HG02623 (cell line): ENCODE measurements around the gene MMAB.

Experiments used
- ATAC-seq: cut with Tn5 transposase; IDR thresholded peaks from one replicate; pipeline ENCODE4 v1.9.1; 2021; ENCODE audit warnings: moderate library complexity; ENCODE audit not compliant: unreplicated experiment

MMAB gene

DNA sequence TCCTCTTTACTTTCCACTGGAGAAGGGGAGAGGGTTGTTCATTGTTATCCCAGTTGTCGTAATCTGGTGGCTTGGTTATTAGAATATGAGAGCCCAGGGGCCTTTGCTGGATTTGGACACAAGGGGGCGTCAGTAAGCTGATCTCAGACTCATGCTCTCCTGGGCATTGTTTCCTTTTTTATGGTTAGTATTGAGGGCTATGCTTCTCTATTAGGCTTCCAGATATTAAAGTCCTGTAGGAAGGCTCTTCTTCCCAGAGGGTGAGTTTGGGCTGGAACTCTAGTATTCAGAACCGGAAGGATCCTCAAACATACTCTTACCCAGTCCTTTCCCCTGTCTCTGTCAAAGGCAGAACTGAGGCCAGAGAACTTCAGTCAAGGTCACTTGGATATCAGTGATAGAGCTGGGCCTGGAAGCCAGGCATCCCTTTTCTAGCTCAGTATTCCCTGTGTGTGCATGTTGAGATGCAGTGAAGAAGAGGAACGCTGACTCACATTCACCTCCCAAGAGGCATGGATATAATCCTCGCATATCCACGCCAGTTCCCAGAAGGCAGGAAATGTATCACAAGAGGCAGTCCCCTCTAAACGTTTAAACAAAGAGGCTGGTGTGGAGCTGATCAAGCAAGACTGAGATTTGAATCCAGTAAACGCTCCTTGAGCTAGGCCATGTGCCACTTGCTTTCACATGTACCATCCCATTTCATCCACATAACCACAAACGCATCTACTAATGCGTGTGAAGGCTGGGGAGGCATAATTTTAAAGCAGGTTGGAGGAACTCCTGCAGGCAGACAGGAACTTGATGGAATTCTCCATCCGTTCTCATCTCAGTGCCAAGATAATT, 54.3 kb downstream of the MMAB start:
- ATAC-seq: no peak

DNA sequence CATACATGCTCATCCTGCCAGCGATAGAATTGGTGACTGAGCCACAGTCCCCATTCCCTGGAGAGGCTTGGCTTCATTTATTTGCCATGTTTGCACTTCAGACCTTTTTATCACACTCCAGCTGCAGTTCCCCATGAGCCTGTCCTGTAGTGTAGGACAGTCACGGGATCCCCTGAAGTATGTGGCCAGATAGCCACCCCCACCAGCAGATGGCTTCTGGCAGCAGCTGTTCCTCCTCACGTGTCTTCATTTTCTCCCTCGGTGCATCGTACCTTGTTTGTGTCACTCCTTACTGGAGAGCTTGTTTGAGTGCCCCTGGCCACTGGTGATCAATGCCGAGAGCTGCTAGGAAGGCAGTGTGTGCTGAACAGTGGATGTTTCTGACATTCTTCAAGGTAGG, 55.7 kb downstream of the MMAB start:
- no peak for ATAC-seq

DNA sequence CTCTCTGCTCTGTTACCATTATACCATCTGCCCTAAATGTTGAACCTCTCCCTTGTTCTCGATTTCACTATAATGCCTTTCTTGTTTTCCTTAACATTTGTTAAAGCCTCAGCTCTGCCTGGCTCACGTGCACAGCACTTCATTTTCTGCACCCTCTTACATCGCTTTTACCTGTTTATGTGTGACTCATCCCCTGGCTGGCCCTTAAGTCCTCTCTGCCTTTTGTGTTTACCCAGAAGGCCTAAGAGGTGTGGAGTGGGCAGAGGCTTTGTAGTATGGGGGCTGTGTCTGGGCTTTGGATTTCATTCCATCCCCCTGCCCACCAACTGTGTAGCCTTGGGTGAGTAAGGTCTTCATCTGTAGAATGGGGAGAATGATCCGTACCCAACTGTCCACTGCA, 59.3 kb downstream of the MMAB start:
- no peak for ATAC-seq

DNA sequence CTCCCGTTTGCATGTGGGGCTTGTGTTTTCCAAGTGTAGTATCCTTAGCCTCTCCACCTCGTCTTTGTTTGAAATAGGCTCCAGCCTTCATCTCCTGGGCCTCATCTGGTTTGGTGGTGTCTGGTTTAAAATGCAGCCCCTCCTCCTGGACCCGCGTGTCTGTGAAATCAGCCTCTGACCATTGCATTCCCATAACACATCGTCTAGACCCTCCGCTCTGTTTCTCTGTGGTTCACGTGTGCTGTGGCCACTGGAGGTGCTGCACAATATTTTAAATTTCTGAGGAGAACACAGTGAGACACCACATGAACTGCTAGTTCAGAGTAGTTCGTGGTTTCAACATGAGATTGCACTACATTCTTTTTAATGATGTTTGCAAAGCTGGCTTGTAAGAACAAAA, 60.3 kb downstream of the MMAB start:
- no peak for ATAC-seq

DNA sequence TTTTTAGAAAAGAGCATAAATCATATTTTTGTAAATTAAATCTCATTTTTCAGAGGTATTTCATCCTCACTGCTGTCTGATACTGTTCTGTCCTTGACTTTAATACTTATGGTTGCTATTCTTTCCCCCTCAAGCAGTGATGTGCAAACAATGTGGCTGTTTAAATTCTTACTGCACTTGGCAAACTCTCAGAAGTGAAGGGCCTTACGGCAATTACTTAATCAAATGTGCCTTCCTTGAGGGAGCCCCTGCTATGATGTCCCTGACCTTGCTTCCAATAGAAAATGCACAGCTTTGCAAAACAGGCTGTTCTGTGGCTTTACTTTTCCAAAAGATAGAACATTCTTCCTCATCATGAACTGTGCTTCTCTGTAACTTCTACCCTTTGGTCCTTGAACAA, 60.7 kb downstream of the MMAB start:
- no peak for ATAC-seq

DNA sequence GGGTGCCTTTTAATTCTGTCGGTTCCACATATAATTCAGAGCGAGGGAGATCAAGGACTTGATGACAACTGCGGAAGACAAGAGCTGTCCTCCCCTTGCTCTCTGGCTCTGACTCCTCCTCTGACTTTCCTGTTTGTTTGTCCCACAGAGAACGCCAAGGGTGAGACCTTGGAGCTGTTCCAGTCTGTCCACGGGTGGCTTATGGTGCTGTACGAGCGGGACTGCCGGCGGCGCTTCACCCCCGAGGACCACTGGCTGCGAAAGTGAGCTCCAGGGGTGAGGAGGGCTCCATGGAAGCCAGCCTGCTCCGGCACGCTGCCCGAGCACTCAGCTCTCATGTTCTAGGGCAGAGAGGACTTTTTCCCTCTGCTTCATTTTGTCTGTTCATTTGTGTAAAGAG, 63.1 kb downstream of the MMAB start:
- ATAC-seq: no peak

DNA sequence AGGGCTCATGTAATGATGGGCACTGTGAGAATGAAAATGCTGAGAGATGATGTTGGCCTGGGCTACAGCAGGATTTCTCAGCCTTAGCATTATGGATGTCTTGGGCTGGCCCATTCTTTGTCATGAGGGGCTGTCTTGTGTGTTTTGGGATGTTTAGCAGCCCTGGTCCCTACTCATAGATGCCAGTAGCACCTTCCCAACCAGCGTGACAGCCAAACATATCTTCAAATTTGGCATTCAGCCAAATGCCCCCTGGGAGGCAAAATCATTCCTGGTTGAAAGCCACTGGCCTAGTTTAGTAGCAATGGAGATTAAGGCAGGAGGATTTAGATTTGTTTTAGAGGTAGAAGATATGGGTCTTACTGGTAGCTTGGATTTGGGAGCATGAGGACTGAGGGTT, 69.2 kb downstream of the MMAB start:
- no peak for ATAC-seq
